SU-DHL-6 (cell line): ENCODE measurements around the gene ADCY2.

Source experiments
- EZH2phosphoT487 ChIP-seq: fragments of 200-600 bp; sonication (generic), shearing (Covaris generic); conservative IDR thresholded peaks from 2 replicates; pipeline ENCODE4 v1.6.1; 2018; ENCODE audit warnings: mild to moderate bottlenecking, antibody characterized with exemption, low read length, moderate library complexity, mixed read lengths
- TF ChIP-seq, protein P1 (sequence below): fragments of 200-600 bp; sonication (generic); IDR thresholded peaks from one replicate; pipeline ENCODE4 v1.5.1; 2017; ENCODE audit warnings: antibody characterized with exemption, mild to moderate bottlenecking, low read length, moderate library complexity; ENCODE audit not compliant: insufficient read depth, poor library complexity, severe bottlenecking

DNA sequence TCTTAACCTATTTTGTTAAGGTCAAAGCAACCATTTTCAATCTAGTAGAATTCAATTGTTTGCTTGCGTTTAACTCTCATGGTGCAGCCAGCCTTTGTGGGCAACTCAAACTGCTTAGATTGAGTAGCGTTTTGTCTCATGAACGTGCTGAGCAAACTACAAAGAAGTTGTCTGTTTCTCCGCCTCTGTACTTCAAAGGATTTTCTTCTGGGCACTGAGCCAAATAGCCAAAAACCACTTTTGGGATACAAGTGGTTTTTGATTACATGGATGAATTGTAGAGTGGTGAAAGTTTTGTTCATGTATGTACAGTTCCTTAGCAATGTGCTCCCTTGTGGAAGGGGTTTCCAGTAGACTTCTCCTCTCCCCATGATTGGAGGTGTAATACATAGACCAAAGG lies 332.1 kb downstream of the ADCY2 start:
- TF ChIP-seq, protein P1, sequence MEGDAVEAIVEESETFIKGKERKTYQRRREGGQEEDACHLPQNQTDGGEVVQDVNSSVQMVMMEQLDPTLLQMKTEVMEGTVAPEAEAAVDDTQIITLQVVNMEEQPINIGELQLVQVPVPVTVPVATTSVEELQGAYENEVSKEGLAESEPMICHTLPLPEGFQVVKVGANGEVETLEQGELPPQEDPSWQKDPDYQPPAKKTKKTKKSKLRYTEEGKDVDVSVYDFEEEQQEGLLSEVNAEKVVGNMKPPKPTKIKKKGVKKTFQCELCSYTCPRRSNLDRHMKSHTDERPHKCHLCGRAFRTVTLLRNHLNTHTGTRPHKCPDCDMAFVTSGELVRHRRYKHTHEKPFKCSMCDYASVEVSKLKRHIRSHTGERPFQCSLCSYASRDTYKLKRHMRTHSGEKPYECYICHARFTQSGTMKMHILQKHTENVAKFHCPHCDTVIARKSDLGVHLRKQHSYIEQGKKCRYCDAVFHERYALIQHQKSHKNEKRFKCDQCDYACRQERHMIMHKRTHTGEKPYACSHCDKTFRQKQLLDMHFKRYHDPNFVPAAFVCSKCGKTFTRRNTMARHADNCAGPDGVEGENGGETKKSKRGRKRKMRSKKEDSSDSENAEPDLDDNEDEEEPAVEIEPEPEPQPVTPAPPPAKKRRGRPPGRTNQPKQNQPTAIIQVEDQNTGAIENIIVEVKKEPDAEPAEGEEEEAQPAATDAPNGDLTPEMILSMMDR: no peak
- no peak for TF ChIP-seq EZH2phosphoT487
